HepG2 (cell line): ENCODE results near the gene FOSB. TPM values are rescaled to one million over a fixed set of nuclear protein-coding genes. Genes with fewer than 3 reads are reported as not detected.

ENCODE experiments used
- AKNA ChIP-seq: sonication (generic); formaldehyde crosslinking; IDR thresholded peaks from 2 replicates; pipeline ENCODE4 v1.4.0; 2020; ENCODE audit warnings: missing genetic modification reagents, borderline replicate concordance
- ARNTL ChIP-seq: sonication (generic); formaldehyde crosslinking; IDR thresholded peaks from 2 replicates; pipeline ENCODE4 v1.4.0; 2020; ENCODE audit warnings: mild to moderate bottlenecking, missing genetic modification reagents
- CC2D1A ChIP-seq: sonication (generic); formaldehyde crosslinking; IDR thresholded peaks from 2 replicates; pipeline ENCODE4 v1.8.1; 2023; ENCODE audit warnings: mild to moderate bottlenecking, missing genetic modification reagents
- FOSL2 ChIP-seq: sonication (generic); formaldehyde crosslinking; IDR thresholded peaks from 2 replicates; pipeline ENCODE4 v1.4.0; 2020; ENCODE audit warnings: missing genetic modification reagents
- HOXA5 ChIP-seq: sonication (generic); formaldehyde crosslinking; IDR thresholded peaks from 2 replicates; pipeline ENCODE4 v1.4.0; 2020; ENCODE audit warnings: missing genetic modification reagents
- KAT7 ChIP-seq: IDR thresholded peaks from 2 replicates; pipeline ENCODE4 v1.6.1; 2018; ENCODE audit warnings: borderline replicate concordance, missing compliant biosample characterization
- MEF2D ChIP-seq: sonication (generic); formaldehyde crosslinking; IDR thresholded peaks from 2 replicates; pipeline ENCODE4 v1.5.1; 2020; ENCODE audit warnings: mild to moderate bottlenecking, missing genetic modification reagents
- NCOA1 ChIP-seq: sonication (generic); formaldehyde crosslinking; IDR thresholded peaks from 2 replicates; pipeline ENCODE4 v1.9.0; 2021; ENCODE audit warnings: missing genetic modification reagents
- NFRKB ChIP-seq: fragments of 450-650 bp; IDR thresholded peaks from 2 replicates; pipeline ENCODE4 v1.6.1; 2017
- NR2F2 ChIP-seq: IDR thresholded peaks from 2 replicates; pipeline ENCODE4 v1.6.1; 2012; ENCODE audit warnings: low read depth, inconsistent platforms, borderline replicate concordance
- NR2F6 ChIP-seq, 2 experiments: IDR thresholded peaks; 2 replicates each; pipeline ENCODE4 v1.6.1; 2016; ENCODE audit warnings: antibody characterized with exemption in 1 of 2, mild to moderate bottlenecking in 1 of 2
- RFX3 ChIP-seq: IDR thresholded peaks from 2 replicates; pipeline ENCODE4 v1.6.1; 2016; ENCODE audit warnings: missing biosample characterization, missing genetic modification reagents
- RFXAP ChIP-seq: sonication (generic); formaldehyde crosslinking; IDR thresholded peaks from 2 replicates; pipeline ENCODE4 v1.4.0; 2020; ENCODE audit warnings: missing genetic modification reagents, borderline replicate concordance
- SETDB1 ChIP-seq: sonication (generic); formaldehyde crosslinking; IDR thresholded peaks from 2 replicates; pipeline ENCODE4 v1.5.1; 2020; ENCODE audit warnings: missing genetic modification reagents, mild to moderate bottlenecking, borderline replicate concordance
- SP2 ChIP-seq: sonication (generic); formaldehyde crosslinking; IDR thresholded peaks from 2 replicates; pipeline ENCODE4 v1.5.1; 2020; ENCODE audit warnings: mild to moderate bottlenecking, missing genetic modification reagents
- TAF15 ChIP-seq: fragments of 200-400 bp; formaldehyde crosslinking; IDR thresholded peaks from one replicate; pipeline ENCODE4 v1.6.1; 2018; ENCODE audit warnings: mild to moderate bottlenecking, low read depth, low read length; ENCODE audit not compliant: poor library complexity, severe bottlenecking
- TBL1XR1 ChIP-seq: fragments of 150-350 bp; IDR thresholded peaks from 2 replicates; pipeline ENCODE4 v1.6.1; 2014; ENCODE audit warnings: borderline replicate concordance, low read length; ENCODE audit not compliant: partially characterized antibody
- TEAD3 ChIP-seq: optimal IDR thresholded peaks from 2 replicates; pipeline ENCODE3; 2016; ENCODE audit warnings: borderline replicate concordance
- ZNF207 ChIP-seq: fragments of 450-650 bp; IDR thresholded peaks from 2 replicates; pipeline ENCODE4 v1.6.1; 2016; ENCODE audit warnings: antibody characterized with exemption, borderline replicate concordance
- ZNF260 ChIP-seq: sonication (generic); formaldehyde crosslinking; IDR thresholded peaks from 2 replicates; pipeline ENCODE4 v1.4.0; 2020; ENCODE audit warnings: missing genetic modification reagents, low read depth, mild to moderate bottlenecking, borderline replicate concordance
- ZNF792 ChIP-seq: IDR thresholded peaks from 2 replicates; pipeline ENCODE4 v1.6.1; 2016
- polyA plus RNA-seq, 8 experiments: library from polyadenylated mRNA; depleted of rRNA in 3 of 8; stranded (reverse) in 7 of 8; unstranded in 1 of 8; fragments of >200 nt; fragmentation: Illumina TruSeq in 4 of 8; extraction: Trizol in 4 of 8; gene quantifications; 2 replicates each; pipeline versions ENCODE4 v1.2.1 to v1.2.3, GENCODE V29; 2011 to 2016; ENCODE audit warnings: low read depth in 4 of 8, missing spikeins in 1 of 8, mixed read lengths in 1 of 8; ENCODE audit not compliant: insufficient read depth in 1 of 8
- total RNA-seq, 5 experiments: library from RNA; depleted of rRNA; stranded (reverse); fragments of >200 nt; fragmentation: Illumina TruSeq; extraction: Trizol; gene quantifications; 2 replicates each; pipeline ENCODE4 v1.2.3, GENCODE V29; 2016; ENCODE audit warnings: low read depth in 1 of 5
- TF ChIP-seq, protein P1 (sequence below): IDR thresholded peaks from 2 replicates; pipeline ENCODE4 v1.6.1; 2016; ENCODE audit warnings: mild to moderate bottlenecking, missing biosample characterization, missing genetic modification reagents
- TF ChIP-seq, protein P2 (sequence below): sonication (generic); formaldehyde crosslinking; IDR thresholded peaks from 2 replicates; pipeline ENCODE4 v1.8.0; 2022; ENCODE audit warnings: low read depth, missing genetic modification reagents
- TF ChIP-seq, protein P3 (sequence below): sonication (generic); formaldehyde crosslinking; IDR thresholded peaks from 2 replicates; pipeline ENCODE4 v1.5.1; 2020; ENCODE audit warnings: mild to moderate bottlenecking, missing genetic modification reagents, borderline replicate concordance

The FOSB gene
- total and polyA plus RNA-seq, 2 of the 13 experiments (the other 11 are each of a cell fraction or from before 2014, with no cell fraction given) = 2.8 to 6.0 TPM

- TF ChIP-seq HOXA5 (CRISPR knock-in tag) = no peak
- TF ChIP-seq RFX3 (CRISPR knock-in tag) = no peak
- no peak for TF ChIP-seq ARNTL
- TF ChIP-seq RFXAP = no peak
- no peak for TF ChIP-seq NR2F2
- no peak for TF ChIP-seq ZNF260 (CRISPR knock-in tag)
- no peak for TF ChIP-seq MEF2D (CRISPR knock-in tag)
- TF ChIP-seq NFRKB = no peak
- TF ChIP-seq TBL1XR1 = peak; percentile 65
- no peak for TF ChIP-seq ZNF792 (CRISPR knock-in tag)
- TF ChIP-seq KAT7 (CRISPR knock-in tag) = no peak
- TF ChIP-seq ZNF207 = no peak
- TF ChIP-seq, protein P1, sequence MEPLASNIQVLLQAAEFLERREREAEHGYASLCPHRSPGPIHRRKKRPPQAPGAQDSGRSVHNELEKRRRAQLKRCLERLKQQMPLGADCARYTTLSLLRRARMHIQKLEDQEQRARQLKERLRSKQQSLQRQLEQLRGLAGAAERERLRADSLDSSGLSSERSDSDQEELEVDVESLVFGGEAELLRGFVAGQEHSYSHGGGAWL (CRISPR knock-in tag) = no peak; the same call in 1 of the 2 replicates
- no peak for TF ChIP-seq NR2F6 (IDR thresholded peaks at IDR 0.05)
- TF ChIP-seq NR2F6 (CRISPR knock-in tag; IDR thresholded peaks at IDR 0.05) = no peak
- TF ChIP-seq FOSL2 (CRISPR knock-in tag) = no peak
- no peak for TF ChIP-seq SP2 (CRISPR knock-in tag)
- TF ChIP-seq SETDB1 (CRISPR knock-in tag) = no peak
- TF ChIP-seq, protein P2, sequence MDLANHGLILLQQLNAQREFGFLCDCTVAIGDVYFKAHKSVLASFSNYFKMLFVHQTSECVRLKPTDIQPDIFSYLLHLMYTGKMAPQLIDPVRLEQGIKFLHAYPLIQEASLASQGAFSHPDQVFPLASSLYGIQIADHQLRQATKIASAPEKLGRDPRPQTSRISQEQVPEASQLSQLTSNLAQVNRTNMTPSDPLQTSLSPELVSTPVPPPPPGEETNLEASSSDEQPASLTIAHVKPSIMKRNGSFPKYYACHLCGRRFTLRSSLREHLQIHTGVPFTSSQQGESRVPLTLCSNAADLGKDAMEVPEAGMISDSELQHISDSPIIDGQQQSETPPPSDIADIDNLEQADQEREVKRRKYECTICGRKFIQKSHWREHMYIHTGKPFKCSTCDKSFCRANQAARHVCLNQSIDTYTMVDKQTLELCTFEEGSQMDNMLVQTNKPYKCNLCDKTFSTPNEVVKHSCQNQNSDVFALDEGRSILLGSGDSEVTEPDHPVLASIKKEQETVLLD (CRISPR knock-in tag) = no peak
- no peak for TF ChIP-seq NCOA1 (CRISPR knock-in tag)
- TF ChIP-seq, protein P3, sequence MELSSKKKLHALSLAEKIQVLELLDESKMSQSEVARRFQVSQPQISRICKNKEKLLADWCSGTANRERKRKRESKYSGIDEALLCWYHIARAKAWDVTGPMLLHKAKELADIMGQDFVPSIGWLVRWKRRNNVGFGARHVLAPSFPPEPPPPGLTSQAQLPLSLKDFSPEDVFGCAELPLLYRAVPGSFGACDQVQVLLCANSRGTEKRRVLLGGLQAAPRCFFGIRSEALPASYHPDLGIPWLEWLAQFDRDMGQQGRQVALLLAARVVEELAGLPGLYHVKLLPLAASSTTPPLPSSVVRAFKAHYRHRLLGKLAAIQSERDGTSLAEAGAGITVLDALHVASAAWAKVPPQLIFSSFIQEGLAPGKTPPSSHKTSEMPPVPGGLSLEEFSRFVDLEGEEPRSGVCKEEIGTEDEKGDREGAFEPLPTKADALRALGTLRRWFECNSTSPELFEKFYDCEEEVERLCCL (CRISPR knock-in tag) = no peak
- no peak for TF ChIP-seq CC2D1A
- no peak for TF ChIP-seq AKNA
- TF ChIP-seq TEAD3 = no peak
- no peak for TF ChIP-seq TAF15
Measured at GRCh38 chr19:45485305-45486077, 17.7 kb downstream of the FOSB start (continued).
